H1 (cell line): Measurements from ENCODE around the gene UCP1.

ENCODE experiments used
- POLR2A ChIP-seq, 2 experiments: IDR thresholded peaks; 1 replicate in 1 of 2; 2 replicates in 1 of 2; pipeline ENCODE4 v1.6.1; 2011; ENCODE audit warnings: low read depth in 2 of 2, low read length in 2 of 2, mild to moderate bottlenecking in 2 of 2; ENCODE audit errors: control extremely low read depth in 1 of 2
- SP1 ChIP-seq: IDR thresholded peaks from 2 replicates; pipeline ENCODE4 v1.6.1; 2011; ENCODE audit warnings: low read depth, low read length

DNA sequence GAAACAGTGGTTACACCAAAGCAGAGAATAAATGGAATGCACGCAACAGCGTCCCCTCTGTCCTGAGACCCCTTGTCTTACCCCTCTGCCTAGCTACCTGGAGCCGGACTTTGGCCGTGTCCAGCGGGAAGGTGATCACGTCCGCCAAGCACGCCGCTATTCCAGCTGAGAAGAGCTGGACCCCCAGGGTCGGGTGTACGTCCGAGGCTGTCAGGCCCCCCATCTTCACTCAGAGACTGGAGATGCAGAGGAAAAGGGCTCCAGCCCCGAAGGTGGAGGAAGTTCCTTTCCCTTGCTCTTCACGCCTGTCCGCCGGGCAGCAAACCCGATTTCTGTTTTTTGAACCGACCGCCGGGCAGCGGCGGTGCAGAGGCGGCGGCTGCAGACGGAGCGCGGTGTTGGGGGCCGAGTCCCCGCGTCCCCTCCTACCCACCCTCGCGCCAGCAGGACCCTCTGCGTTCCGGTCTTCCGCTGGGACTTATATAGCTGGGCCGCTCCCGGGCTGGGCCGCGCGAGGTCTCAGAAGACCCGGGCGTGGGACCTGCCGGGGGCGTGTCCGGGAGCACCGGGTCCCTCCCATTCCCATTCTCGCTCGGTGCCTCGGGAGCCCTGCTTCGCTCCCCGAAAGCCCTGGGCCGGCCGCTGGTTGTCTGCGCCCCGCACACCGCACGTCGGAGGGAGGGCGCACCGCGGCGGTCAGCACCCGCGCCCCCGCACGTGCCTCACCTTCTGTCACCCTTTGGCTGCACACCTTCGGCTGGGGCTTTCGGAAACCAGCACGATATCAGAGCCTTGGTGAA lies at the start of gene UCP1:
- TF ChIP-seq SP1 (no peak), POLR2A (IDR thresholded peaks at IDR 0.05; ENCODE audit: control extremely low read depth in 1 of 2, low read depth in 2 of 2, low read length in 2 of 2) (peak in 1 of 2 experiments; percentile 68; a peak in 2 of 3 replicates)
